ENCODE results near the gene WDHD1. TPM values are rescaled to one million over a fixed set of nuclear protein-coding genes. Genes with fewer than 3 reads are reported as not detected.
"Not testable (repeated sequence)": the region's sequence is repeated elsewhere in the genome, so short reads cannot be mapped to it uniquely, and the experiment has no call there.

Gene WDHD1, protein sequence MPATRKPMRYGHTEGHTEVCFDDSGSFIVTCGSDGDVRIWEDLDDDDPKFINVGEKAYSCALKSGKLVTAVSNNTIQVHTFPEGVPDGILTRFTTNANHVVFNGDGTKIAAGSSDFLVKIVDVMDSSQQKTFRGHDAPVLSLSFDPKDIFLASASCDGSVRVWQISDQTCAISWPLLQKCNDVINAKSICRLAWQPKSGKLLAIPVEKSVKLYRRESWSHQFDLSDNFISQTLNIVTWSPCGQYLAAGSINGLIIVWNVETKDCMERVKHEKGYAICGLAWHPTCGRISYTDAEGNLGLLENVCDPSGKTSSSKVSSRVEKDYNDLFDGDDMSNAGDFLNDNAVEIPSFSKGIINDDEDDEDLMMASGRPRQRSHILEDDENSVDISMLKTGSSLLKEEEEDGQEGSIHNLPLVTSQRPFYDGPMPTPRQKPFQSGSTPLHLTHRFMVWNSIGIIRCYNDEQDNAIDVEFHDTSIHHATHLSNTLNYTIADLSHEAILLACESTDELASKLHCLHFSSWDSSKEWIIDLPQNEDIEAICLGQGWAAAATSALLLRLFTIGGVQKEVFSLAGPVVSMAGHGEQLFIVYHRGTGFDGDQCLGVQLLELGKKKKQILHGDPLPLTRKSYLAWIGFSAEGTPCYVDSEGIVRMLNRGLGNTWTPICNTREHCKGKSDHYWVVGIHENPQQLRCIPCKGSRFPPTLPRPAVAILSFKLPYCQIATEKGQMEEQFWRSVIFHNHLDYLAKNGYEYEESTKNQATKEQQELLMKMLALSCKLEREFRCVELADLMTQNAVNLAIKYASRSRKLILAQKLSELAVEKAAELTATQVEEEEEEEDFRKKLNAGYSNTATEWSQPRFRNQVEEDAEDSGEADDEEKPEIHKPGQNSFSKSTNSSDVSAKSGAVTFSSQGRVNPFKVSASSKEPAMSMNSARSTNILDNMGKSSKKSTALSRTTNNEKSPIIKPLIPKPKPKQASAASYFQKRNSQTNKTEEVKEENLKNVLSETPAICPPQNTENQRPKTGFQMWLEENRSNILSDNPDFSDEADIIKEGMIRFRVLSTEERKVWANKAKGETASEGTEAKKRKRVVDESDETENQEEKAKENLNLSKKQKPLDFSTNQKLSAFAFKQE
- total RNA-seq, result 10 to 100 TPM; 37.5 to 44.1 TPM

DNA sequence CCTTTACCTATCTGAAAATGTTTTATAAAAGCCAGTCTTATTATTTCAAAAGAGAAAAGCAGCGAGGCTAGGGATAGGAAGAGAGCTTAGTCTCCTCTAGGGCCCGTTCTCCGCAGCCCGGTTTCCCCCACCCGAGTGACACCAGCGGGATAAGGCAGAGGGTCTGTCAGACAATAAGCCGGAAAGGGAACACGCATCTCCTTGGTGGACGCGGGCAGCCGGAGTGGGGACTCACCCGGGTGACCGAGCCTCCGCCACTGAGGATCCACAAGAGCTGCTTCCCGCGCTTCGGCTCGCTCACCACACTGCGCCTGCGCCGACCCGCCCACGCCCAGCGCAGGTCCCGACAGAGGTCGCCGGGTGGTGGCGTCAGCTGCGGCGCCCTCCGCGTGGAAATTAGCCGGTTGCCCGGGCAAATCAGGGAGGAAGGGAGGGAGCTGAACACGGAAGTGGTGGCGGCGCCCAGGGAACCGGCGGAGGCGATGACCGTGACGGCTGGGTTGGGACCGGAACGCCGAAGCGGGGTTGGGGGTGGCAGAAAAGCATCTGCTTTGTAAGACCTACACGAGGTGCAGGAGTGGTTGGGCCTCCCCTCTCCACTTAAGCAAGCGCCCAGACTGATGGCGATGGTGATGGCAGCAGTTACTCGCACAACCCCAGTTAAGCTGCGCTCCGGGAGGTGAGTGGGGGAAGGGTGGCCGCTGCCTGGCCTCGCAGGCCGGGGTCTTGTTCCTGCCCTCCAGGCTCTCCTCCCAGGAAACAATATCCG is at the start of gene WDHD1, which contains the start of gene SOCS4:
Gene WDHD1, minus strand, starts transcription at position 307 of the 769 bp plus-strand sequence. CDS start 312 bp downstream, outside the sequence.
Gene SOCS4, plus strand, starts transcription at position 444 of the 769 bp plus-strand sequence. CDS start 15,806 bp downstream, outside the sequence.
- H3K36me3 Mint-ChIP-seq (ENCODE audit: low read depth), result peaks cover 18% of the 10 kb centered on the region
- ChIA-PET POLR2A (no interaction called here), CTCF (interaction anchor here (0.6 to 3.5 kb wide), 14 partner anchors 9 to 543 kb away, joined by 3 to 29 read pairs (median 3); partner anchors contain the start of genes GCH1 and MAPK1IP1L)
- H3K4me1 Mint-ChIP-seq, result peaks cover 53% of the 10 kb centered on the region
- no peaks in the 10 kb centered on the region for H3K9me3 Mint-ChIP-seq
- H3K27ac Mint-ChIP-seq, result peak within 1 kb of the TSS; percentile 95
- H3K4me3 Mint-ChIP-seq, result peak within 1 kb of the TSS; percentile 91
- H3K27me3 Mint-ChIP-seq, result no peaks in the 10 kb centered on the region
- DNase-seq, result peak; percentile 96

DNA sequence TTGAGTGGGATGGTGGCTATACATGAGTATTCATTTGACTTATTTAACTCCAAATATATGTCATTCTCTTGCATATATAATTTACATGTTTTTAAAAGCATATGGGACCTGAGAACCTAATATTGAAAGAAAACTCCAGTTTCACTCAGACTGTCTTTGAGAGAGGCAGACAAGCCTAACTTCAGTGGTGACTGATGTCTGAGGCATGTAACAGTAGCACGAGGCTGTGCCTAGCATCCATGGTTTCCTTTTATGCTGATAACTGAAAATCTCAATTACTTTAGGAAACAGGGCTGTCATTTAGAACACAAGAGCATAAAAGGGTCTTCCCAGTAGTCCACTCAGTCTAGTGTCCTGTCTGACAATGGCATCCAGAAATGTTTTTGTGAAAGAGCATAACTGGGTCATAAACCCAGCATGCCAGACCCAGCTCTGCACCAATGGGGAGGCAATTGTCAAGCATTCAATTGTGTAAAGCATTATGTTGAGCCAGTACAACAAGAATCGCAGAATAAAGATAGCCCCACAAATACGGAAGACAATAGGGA is 48.8 kb upstream of the WDHD1 start:
- H3K9me3 Mint-ChIP-seq, result no peaks in the 10 kb centered on the region

DNA sequence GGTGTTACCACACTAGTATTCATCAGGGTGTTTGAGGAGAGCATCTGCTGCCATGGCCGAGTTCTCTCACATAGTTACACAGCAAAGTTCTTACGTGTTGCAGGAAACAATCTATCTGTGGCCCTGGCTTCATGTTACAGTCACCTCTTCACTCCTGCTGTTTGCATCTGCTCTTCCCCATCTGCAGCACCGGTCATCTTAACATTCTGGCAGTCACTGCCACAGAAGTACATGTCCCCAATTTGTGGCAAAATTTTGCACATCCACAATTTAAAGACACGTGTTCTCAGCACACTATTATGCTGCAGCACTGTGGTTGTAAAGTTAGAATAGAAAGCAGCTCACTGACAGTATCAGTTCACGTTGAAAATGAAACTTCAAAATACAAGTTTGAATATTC is 47.8 kb upstream of the WDHD1 start:
- Mint-ChIP-seq H3K4me1 (peaks cover 38% of the 10 kb centered on the region), H3K36me3 (ENCODE audit: low read depth) (peaks cover 3% of the 10 kb centered on the region), H3K4me3 (no peak overlapping the region), H3K9me3 (no peaks in the 10 kb centered on the region), H3K27ac (peak overlapping the region; percentile 12), H3K27me3 (no peaks in the 10 kb centered on the region)
- DNase-seq, result peak; percentile 14
- ChIA-PET POLR2A (no interaction called here), CTCF (interaction anchor here (0.7 to 1.0 kb wide), 2 partner anchors 20 to 24 kb away, joined by 3 to 5 read pairs; partner anchors contain the start of gene MAPK1IP1L)

More for the DNA sequence above, 48.8 kb upstream of the WDHD1 start:
- ChIA-PET POLR2A (no interaction called here), CTCF (interaction anchor here (1.0 kb wide), 1 partner anchor 25 kb away, joined by 5 read pairs; the partner anchor contains the start of gene MAPK1IP1L)
- no peak overlapping the region for H3K4me3 Mint-ChIP-seq
- H3K27me3 Mint-ChIP-seq, result no peaks in the 10 kb centered on the region
- no peak for DNase-seq
- H3K36me3 Mint-ChIP-seq (ENCODE audit: low read depth), result peaks cover 3% of the 10 kb centered on the region
- H3K4me1 Mint-ChIP-seq, result peaks cover 38% of the 10 kb centered on the region
- no peak overlapping the region for H3K27ac Mint-ChIP-seq

DNA sequence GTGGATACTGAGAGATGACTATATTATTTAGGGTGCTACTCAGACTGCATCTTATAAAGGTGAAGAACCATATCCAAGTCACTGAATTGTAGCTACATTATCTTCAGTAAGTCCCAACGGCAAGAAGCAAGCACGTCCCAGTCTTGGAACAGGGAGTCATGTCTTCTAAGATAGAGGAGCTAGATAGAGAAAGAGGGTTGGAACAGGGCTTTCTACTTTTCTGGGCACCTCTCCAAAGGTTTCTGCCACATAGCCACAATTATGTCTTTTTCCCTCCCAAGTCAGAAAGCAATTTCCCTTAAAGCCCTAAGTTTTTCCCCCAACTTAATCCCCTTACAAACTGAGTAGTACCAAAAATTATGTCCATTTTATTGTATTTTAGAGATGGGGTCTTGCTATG is 47.0 kb upstream of the WDHD1 start:
- Mint-ChIP-seq H3K27ac (no peak overlapping the region), H3K9me3 (no peaks in the 10 kb centered on the region), H3K4me3 (no peak overlapping the region), H3K4me1 (peaks cover 38% of the 10 kb centered on the region), H3K36me3 (ENCODE audit: low read depth) (peaks cover 3% of the 10 kb centered on the region), H3K27me3 (no peaks in the 10 kb centered on the region)
- ChIA-PET CTCF (no interaction called here), POLR2A (no interaction called here)
- no peak for DNase-seq

DNA sequence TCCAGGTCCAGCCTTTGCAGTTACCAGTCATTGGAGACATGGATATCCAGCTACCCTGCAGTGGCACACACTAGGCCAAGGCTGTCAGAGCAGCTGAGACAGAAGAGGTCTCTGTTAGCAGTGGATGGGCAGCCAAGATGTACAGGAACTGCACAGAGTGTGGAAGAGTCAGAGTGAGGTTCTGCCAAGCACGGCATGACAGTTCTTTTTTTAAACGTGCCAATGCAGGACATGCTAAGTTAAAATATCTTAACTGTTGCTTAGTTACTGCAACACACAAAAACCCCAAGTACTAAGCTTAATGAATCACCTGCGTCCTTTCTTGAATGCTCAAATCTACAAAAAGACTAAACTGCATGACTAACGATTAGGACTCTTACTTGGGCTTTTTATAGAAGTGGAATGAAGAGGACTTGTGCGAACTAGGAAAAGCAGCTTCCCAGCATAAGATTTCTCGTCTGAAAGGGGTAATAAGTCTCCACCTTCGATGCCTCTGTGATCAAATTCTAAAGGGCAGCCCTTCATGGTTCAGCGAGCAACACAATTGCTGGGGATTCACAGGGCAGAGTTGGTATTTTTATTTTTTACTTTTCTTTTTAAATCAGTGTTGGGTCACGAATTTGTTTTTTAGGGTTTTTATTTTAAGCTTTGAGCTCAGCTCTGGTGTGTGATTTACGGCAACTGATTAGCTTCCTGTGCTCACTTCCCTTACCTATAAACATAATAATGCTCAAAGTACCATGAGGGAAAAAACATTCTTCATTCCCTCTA is 45.2 kb upstream of the WDHD1 start:
- Mint-ChIP-seq H3K4me3 (no peak overlapping the region), H3K27ac (peak overlapping the region; percentile 59), H3K36me3 (ENCODE audit: low read depth) (peaks cover 14% of the 10 kb centered on the region), H3K27me3 (no peaks in the 10 kb centered on the region), H3K4me1 (peaks cover 34% of the 10 kb centered on the region), H3K9me3 (no peaks in the 10 kb centered on the region)
- DNase-seq, result peak; percentile 7
- POLR2A ChIA-PET, result interaction anchor here (0.6 to 0.7 kb wide), 3 partner anchors 57 to 503 kb away, joined by 3 to 6 read pairs (median 4); no protein-coding TSS in a partner anchor
- CTCF ChIA-PET, result interaction anchor here (0.6 to 2.2 kb wide), 8 partner anchors 12 to 226 kb away, joined by 3 to 12 read pairs (median 3); partner anchors contain the start of gene MAPK1IP1L

DNA sequence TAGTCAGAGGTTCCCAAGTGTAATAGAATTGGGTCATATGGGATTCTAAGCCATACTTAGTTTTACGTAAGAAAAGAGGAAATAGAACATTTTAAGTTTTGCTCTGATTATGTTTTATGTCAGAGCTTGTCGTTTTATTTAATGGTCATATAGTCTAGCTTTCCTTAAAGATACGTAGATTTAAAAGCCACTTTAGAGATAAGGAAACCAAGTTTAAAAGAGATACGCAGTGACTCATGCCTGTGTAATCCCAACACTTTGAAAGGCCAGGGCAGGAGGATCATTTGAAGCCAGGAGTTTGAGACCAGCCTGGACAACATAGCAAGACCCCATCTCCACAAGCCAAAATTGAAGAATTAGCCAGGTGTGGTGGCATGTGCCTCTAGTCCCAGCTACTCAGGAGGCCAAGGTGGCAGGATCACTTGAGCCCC is 44.1 kb upstream of the WDHD1 start:
- H3K4me3 Mint-ChIP-seq, result no peak overlapping the region
- DNase-seq, result no peak
- POLR2A ChIA-PET, result no interaction called here
- H3K9me3 Mint-ChIP-seq, result no peaks in the 10 kb centered on the region
- peaks cover 20% of the 10 kb centered on the region for H3K36me3 Mint-ChIP-seq (ENCODE audit: low read depth)
- H3K27me3 Mint-ChIP-seq, result no peaks in the 10 kb centered on the region
- H3K4me1 Mint-ChIP-seq, result peaks cover 32% of the 10 kb centered on the region
- peak overlapping the region; percentile 27 for H3K27ac Mint-ChIP-seq
- CTCF ChIA-PET, result interaction anchor here (1.3 to 2.2 kb wide), 2 partner anchors 20 kb away, joined by 9 to 12 read pairs; partner anchors contain the start of gene MAPK1IP1L

DNA sequence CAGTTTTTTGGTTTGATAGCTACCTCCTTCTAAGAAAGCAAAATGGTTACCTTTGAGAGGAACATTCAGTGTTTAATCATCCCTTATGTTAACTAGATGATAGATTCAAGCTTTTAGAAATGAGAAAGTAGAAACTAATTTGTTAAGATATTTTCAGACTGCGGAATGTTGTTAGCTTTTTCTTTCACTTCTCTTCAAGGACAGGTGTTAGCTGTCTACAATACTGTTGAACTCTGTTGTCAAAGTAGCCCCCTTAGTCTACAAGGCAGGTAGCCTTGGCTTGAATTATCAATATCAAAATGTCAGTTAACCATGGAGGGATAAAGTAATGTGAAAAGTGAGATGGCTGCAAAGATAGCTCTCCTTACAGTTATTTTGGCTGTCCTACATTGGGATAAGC is 39.3 kb upstream of the WDHD1 start:
- no peak overlapping the region for H3K27ac Mint-ChIP-seq
- H3K4me1 Mint-ChIP-seq, result peaks cover 10% of the 10 kb centered on the region
- no peak for DNase-seq
- POLR2A ChIA-PET, result no interaction called here
- CTCF ChIA-PET, result interaction anchor here (0.6 to 2.2 kb wide), 7 partner anchors 9 to 353 kb away, joined by 3 to 11 read pairs (median 4); partner anchors contain the start of gene MAPK1IP1L
- no peaks in the 10 kb centered on the region for H3K27me3 Mint-ChIP-seq
- H3K4me3 Mint-ChIP-seq, result no peak overlapping the region
- H3K9me3 Mint-ChIP-seq, result no peaks in the 10 kb centered on the region
- peaks cover 53% of the 10 kb centered on the region for H3K36me3 Mint-ChIP-seq (ENCODE audit: low read depth)

DNA sequence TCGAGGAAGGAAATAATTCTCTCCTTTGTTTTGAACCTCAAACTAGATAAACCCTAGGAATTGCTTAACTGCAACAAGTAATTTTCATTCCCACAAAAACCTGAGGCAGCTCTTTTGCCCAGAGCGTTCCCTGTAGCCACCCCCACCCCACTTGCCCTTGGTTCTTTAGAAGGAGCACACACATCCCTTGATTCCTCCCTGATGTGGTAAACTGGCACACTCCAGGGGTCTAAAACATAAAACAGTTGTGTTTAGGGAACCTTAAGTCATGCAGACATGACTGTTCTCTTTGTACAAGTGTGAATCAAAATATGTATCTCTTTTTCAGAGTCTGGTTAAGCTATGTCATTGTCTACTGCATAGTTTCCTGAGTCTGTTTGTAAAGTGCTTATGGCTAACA is 38.5 kb upstream of the WDHD1 start:
- Mint-ChIP-seq H3K27me3 (no peaks in the 10 kb centered on the region), H3K27ac (no peak overlapping the region), H3K4me1 (peaks cover 8% of the 10 kb centered on the region), H3K4me3 (no peak overlapping the region), H3K9me3 (no peaks in the 10 kb centered on the region), H3K36me3 (ENCODE audit: low read depth) (peaks cover 53% of the 10 kb centered on the region)
- DNase-seq, result no peak
- POLR2A ChIA-PET, result no interaction called here
- CTCF ChIA-PET, result interaction anchor here (1.1 to 2.2 kb wide), 5 partner anchors 8 to 354 kb away, joined by 3 to 11 read pairs (median 4); partner anchors contain the start of gene MAPK1IP1L

DNA sequence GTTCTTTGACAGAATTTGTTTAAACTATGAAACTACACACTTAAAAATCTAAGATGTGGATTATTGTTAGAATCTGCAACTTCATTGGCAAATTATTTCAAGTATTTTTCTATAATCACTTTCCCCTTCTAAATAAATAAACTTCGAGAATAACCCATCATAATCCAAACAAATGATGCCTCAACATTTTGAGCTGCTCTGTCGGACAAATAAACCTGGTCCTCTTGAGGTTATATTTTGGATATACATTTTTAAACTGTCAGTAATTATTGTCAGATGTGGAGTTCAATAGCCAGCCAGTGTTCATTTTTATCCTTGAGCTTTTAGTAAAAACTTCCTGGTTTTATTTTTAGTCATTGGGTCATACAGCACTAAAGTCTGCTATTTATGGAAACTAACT is 38.0 kb upstream of the WDHD1 start:
- H3K4me1 Mint-ChIP-seq, H3K4me3 Mint-ChIP-seq, H3K9me3 Mint-ChIP-seq, H3K27me3 Mint-ChIP-seq, DNase-seq, H3K27ac Mint-ChIP-seq, POLR2A ChIA-PET: not testable (repeated sequence)
- H3K36me3 Mint-ChIP-seq (ENCODE audit: low read depth), result peaks cover 53% of the 10 kb centered on the region
- CTCF ChIA-PET, result interaction anchor here (1.1 to 2.2 kb wide), 4 partner anchors 14 to 354 kb away, joined by 3 to 11 read pairs (median 4); partner anchors contain the start of gene MAPK1IP1L

DNA sequence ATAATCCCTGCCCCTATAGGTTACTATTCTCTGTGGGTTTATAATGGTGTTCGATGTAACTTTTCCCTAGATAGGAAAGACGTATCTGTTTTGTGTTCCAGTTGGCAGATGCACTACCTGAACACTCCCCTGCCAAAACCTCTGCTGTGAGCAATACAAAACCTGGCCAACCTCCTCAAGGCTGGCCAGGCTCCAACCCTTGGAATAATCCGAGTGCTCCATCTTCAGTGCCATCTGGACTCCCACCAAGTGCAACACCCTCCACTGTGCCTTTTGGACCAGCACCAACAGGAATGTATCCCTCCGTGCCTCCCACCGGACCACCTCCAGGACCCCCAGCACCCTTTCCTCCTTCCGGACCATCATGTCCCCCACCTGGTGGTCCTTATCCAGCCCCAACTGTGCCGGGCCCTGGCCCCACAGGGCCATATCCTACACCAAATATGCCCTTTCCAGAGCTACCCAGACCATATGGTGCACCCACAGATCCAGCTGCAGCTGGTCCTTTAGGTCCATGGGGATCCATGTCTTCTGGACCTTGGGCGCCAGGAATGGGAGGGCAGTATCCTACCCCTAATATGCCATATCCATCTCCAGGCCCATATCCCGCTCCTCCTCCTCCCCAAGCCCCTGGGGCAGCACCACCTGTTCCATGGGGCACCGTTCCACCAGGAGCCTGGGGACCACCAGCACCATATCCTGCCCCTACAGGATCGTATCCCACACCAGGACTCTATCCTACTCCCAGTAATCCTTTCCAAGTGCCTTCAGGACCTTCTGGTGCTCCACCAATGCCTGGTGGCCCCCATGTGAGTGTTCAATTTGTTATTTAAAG is 35.8 kb upstream of the WDHD1 start:
- DNase-seq, result no peak
- Mint-ChIP-seq H3K4me3 (no peak overlapping the region), H3K4me1 (peaks cover 17% of the 10 kb centered on the region), H3K27me3 (no peaks in the 10 kb centered on the region), H3K9me3 (no peaks in the 10 kb centered on the region), H3K27ac (no peak overlapping the region), H3K36me3 (ENCODE audit: low read depth) (peaks cover 58% of the 10 kb centered on the region)
- CTCF ChIA-PET, result interaction anchor here (3.3 kb wide), 1 partner anchor 11 kb away, joined by 22 read pairs; the partner anchor contains the start of gene MAPK1IP1L
- POLR2A ChIA-PET, result no interaction called here

Data from activated CD4-positive, alpha-beta T cell treated with anti-CD3 and anti-CD28 coated beads, Interleukin-2, amount 10 ng/mL, durations not matched to agents 7 days and 5 days (primary cell).